ENCODE data around the gene SLC39A3. TPM values are rescaled to one million over a fixed set of nuclear protein-coding genes. Genes with fewer than 3 reads are reported as not detected.

Gene SLC39A3
- polyA plus RNA-seq = 10 to 100 TPM; 10.7 to 39.1 (median 15.1) TPM
- long read RNA-seq, donor 1 = 0 reads
- long read RNA-seq, donor 2, transcript SLC39A3-201 (3 exons, 1,502 nt) = major isoform, 6 of 7 reads
- long read RNA-seq, donor 2, partial matches to known transcripts = 0 of 7 reads
- long read RNA-seq, donor 2, other reads (novel, unspliced or antisense) = 0 of 7 reads
- long read RNA-seq, donor 3, partial matches to known transcripts = 0 of 2 reads
- long read RNA-seq, donor 3, other reads (novel, unspliced or antisense) = 0 of 2 reads
- long read RNA-seq, donor 4 = 0 reads
- long read RNA-seq, donor 5, partial matches to known transcripts = 0 of 1 reads
- long read RNA-seq, donor 5, other reads (novel, unspliced or antisense) = 0 of 1 reads
- long read RNA-seq, donor 6, transcript SLC39A3-201 (3 exons, 1,502 nt) = major isoform, 6 of 8 reads
- long read RNA-seq, donor 6, partial matches to known transcripts = 0 of 8 reads
- long read RNA-seq, donor 6, other reads (novel, unspliced or antisense) = 0 of 8 reads
- long read RNA-seq, donor 7, transcript SLC39A3-201 (3 exons, 1,502 nt) = major isoform, 11 of 13 reads
- long read RNA-seq, donor 7, partial matches to known transcripts = 0 of 13 reads
- long read RNA-seq, donor 7, other reads (novel, unspliced or antisense) = 0 of 13 reads
- long read RNA-seq, donor 8, partial matches to known transcripts = 0 of 1 reads
- long read RNA-seq, donor 8, other reads (novel, unspliced or antisense) = 0 of 1 reads
- long read RNA-seq, donor 9, transcript SLC39A3-201 (3 exons, 1,502 nt) = major isoform, 5 of 5 reads
- long read RNA-seq, donor 9, partial matches to known transcripts = 0 of 5 reads
- long read RNA-seq, donor 9, other reads (novel, unspliced or antisense) = 0 of 5 reads
- long read RNA-seq, donor 10, transcript SLC39A3-201 (3 exons, 1,502 nt) = major isoform, 5 of 6 reads
- long read RNA-seq, donor 10, partial matches to known transcripts = 0 of 6 reads
- long read RNA-seq, donor 10, other reads (novel, unspliced or antisense) = 0 of 6 reads

- no peaks in the 10 kb centered on the region for H3K27me3 ChIP-seq (ENCODE audit: control insufficient read depth in 3 of 3, insufficient read depth in 3 of 3, low read length in 3 of 3)
- H3K9me3 ChIP-seq (ENCODE audit: control insufficient read depth in 2 of 2, insufficient read depth in 1 of 2, low read depth in 1 of 2, low read length in 1 of 2) = peaks cover 0 to 9% of the 10 kb centered on the region in 2 donors
- H3K27ac ChIP-seq (ENCODE audit: low read depth in 1 of 3, low read length in 2 of 3) = no peak within 1 kb of the TSS
- peak within 1 kb of the TSS; percentile 70 to 88 (median 79) for H3K4me3 ChIP-seq (ENCODE audit: low read depth in 1 of 3, low read length in 3 of 3)
- H3K4me1 ChIP-seq (ENCODE audit: control insufficient read depth in 3 of 3, insufficient read depth in 2 of 3, low read depth in 1 of 3, low read length in 2 of 3) = peaks cover 0 to 6% (median 3%) of the 10 kb centered on the region in 3 donors
- no peak for FAIRE-seq
- peaks cover 0 to 23% (median 3%) of the 10 kb centered on the region in 3 donors for H3K36me3 ChIP-seq (ENCODE audit: control insufficient read depth in 3 of 3, insufficient read depth in 2 of 3, low read depth in 1 of 3, low read length in 3 of 3)
- peak; percentile 98 to 99 for DNase-seq
- 0% methylated on average over 39 to 64 of the region's 64 CpGs for WGBS, 3 donors
These were observed at the start of gene SLC39A3 for GRCh38 chr19:2739602-2740313. SLC39A3 (minus strand) TSS chr19:2740017; CDS start chr19:2737257, 2,760 bp downstream.

- DNase-seq (no peak), FAIRE-seq (no peak)
- no peak overlapping the region for H3K4me3 ChIP-seq (ENCODE audit: low read depth in 1 of 3, low read length in 3 of 3)
- H3K27ac ChIP-seq (ENCODE audit: low read depth in 1 of 3, low read length in 2 of 3) = no peak overlapping the region
- H3K4me1 ChIP-seq (ENCODE audit: control insufficient read depth in 3 of 3, insufficient read depth in 2 of 3, low read depth in 1 of 3, low read length in 2 of 3) = peaks cover 0 to 15% (median 2%) of the 10 kb centered on the region in 3 donors
- H3K9me3 ChIP-seq (ENCODE audit: control insufficient read depth in 2 of 2, insufficient read depth in 1 of 2, low read depth in 1 of 2, low read length in 1 of 2) = no peaks in the 10 kb centered on the region
- H3K36me3 ChIP-seq (ENCODE audit: control insufficient read depth in 3 of 3, insufficient read depth in 2 of 3, low read depth in 1 of 3, low read length in 3 of 3) = peaks cover 0 to 46% (median 1%) of the 10 kb centered on the region in 3 donors
- no peaks in the 10 kb centered on the region for H3K27me3 ChIP-seq (ENCODE audit: control insufficient read depth in 3 of 3, insufficient read depth in 3 of 3, low read length in 3 of 3)
- WGBS, 3 donors = 83 to 92% (median 85%) methylated on average over 5 of the region's 5 CpGs
These were observed 48.4 kb upstream of the SLC39A3 start for GRCh38 chr19:2788237-2788636.

GRCh38 chr19:2787115-2787514 is 47.3 kb upstream of the SLC39A3 start:
- no peak for DNase-seq
- Histone ChIP-seq H3K4me1 (ENCODE audit: control insufficient read depth in 3 of 3, insufficient read depth in 2 of 3, low read depth in 1 of 3, low read length in 2 of 3) (peaks cover under 1 to 19% (median 2%) of the 10 kb centered on the region in 3 donors), H3K9me3 (ENCODE audit: control insufficient read depth in 2 of 2, insufficient read depth in 1 of 2, low read depth in 1 of 2, low read length in 1 of 2) (no peaks in the 10 kb centered on the region), H3K27ac (ENCODE audit: low read depth in 1 of 3, low read length in 2 of 3) (no peak overlapping the region), H3K27me3 (ENCODE audit: control insufficient read depth in 3 of 3, insufficient read depth in 3 of 3, low read length in 3 of 3) (no peaks in the 10 kb centered on the region), H3K4me3 (ENCODE audit: low read depth in 1 of 3, low read length in 3 of 3) (no peak overlapping the region), H3K36me3 (ENCODE audit: control insufficient read depth in 3 of 3, insufficient read depth in 2 of 3, low read depth in 1 of 3, low read length in 3 of 3) (peaks cover 0 to 37% (median 1%) of the 10 kb centered on the region in 3 donors)
- WGBS, 3 donors = 86 to 90% (median 89%) methylated on average over 8 of the region's 8 CpGs
- no peak for FAIRE-seq

DNA sequence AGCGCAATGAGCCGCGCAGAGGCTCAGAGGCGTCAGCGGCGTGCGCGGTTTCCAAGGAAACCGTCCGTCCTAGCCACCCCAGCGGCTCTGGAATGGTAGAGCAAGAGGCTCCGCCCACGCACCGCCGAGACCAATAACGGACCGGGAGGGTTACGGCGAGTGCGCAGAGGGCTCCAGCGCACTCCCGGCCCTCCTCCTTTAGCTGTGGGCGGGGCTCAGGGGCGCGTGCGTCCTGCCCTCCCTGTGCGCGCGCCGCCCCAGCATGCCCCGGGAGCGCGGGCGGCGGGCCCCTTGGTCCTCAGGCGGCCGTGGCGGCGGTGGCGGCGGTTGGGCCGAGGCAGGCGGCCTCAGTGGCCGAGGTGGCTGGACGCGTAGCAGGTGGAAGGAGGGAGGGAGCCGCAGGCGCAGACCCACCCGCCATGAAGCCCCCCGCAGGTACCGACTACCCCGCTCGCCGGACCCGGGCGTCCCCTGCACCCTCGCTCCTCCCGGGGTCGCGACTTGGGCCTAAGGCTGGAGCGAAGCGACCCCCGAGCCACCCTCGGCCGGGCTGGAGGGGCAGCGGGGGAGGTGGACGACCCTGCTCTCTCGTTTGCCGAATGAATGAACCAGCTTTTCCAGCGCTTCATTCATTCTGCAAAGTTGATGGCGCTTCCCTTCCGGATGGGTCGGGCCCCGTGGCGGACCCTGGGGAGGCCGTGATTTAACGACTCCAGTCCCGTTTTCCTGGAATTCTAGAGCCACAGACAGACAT is 45.6 kb upstream of the SLC39A3 start, which contains the start of gene THOP1:
THOP1 (plus strand) TSS at position 260 of the 754 bp plus-strand sequence; CDS start at position 420, 160 bp downstream.
- no peak for FAIRE-seq
- Histone ChIP-seq H3K4me1 (ENCODE audit: control insufficient read depth in 3 of 3, insufficient read depth in 2 of 3, low read depth in 1 of 3, low read length in 2 of 3) (peaks cover 2 to 25% (median 16%) of the 10 kb centered on the region in 3 donors), H3K36me3 (ENCODE audit: control insufficient read depth in 3 of 3, insufficient read depth in 2 of 3, low read depth in 1 of 3, low read length in 3 of 3) (peaks cover 0 to 27% (median 0%) of the 10 kb centered on the region in 3 donors), H3K27ac (ENCODE audit: low read depth in 1 of 3, low read length in 2 of 3) (peak within 1 kb of the TSS in 2 of 3 donors; percentile 26 to 63), H3K27me3 (ENCODE audit: control insufficient read depth in 3 of 3, insufficient read depth in 3 of 3, low read length in 3 of 3) (no peaks in the 10 kb centered on the region), H3K4me3 (ENCODE audit: low read depth in 1 of 3, low read length in 3 of 3) (peak within 1 kb of the TSS; percentile 71 to 89 (median 71)), H3K9me3 (ENCODE audit: control insufficient read depth in 2 of 2, insufficient read depth in 1 of 2, low read depth in 1 of 2, low read length in 1 of 2) (no peaks in the 10 kb centered on the region)
- 0% methylated on average over 53 to 78 of the region's 78 CpGs for WGBS, 3 donors
- peak; percentile 99 to 100 for DNase-seq

DNA sequence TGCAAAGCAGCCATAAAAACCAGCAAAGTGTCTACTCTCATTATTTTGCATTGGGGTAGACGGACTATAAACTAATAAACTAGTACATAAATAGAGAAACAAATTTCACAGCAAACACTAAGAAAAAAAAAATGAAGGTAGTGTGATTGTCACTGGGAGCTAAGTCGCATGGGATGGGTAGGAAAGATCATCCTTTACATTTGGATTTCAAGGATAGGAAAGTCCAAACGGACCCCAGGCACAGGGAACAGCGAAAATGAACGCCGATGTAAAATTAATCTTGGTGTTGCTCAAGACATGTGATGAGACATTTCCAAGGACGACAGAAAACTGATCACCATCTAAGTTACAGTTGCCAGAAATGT is 43.9 kb upstream of the SLC39A3 start:
- no peaks in the 10 kb centered on the region for H3K27me3 ChIP-seq (ENCODE audit: control insufficient read depth in 3 of 3, insufficient read depth in 3 of 3, low read length in 3 of 3)
- peak overlapping the region in 2 of 3 donors; percentile 78 to 88 for H3K27ac ChIP-seq (ENCODE audit: low read depth in 1 of 3, low read length in 2 of 3)
- DNase-seq (no peak), FAIRE-seq (no peak)
- H3K4me1 ChIP-seq (ENCODE audit: control insufficient read depth in 3 of 3, insufficient read depth in 2 of 3, low read depth in 1 of 3, low read length in 2 of 3) = peaks cover 2 to 25% (median 16%) of the 10 kb centered on the region in 3 donors
- H3K36me3 ChIP-seq (ENCODE audit: control insufficient read depth in 3 of 3, insufficient read depth in 2 of 3, low read depth in 1 of 3, low read length in 3 of 3) = peaks cover 0 to 28% (median 0%) of the 10 kb centered on the region in 3 donors
- no peak overlapping the region for H3K4me3 ChIP-seq (ENCODE audit: low read depth in 1 of 3, low read length in 3 of 3)
- 77 to 79% (median 78%) methylated on average over 7 of the region's 7 CpGs for WGBS, 3 donors
- H3K9me3 ChIP-seq (ENCODE audit: control insufficient read depth in 2 of 2, insufficient read depth in 1 of 2, low read depth in 1 of 2, low read length in 1 of 2) = no peaks in the 10 kb centered on the region

DNA sequence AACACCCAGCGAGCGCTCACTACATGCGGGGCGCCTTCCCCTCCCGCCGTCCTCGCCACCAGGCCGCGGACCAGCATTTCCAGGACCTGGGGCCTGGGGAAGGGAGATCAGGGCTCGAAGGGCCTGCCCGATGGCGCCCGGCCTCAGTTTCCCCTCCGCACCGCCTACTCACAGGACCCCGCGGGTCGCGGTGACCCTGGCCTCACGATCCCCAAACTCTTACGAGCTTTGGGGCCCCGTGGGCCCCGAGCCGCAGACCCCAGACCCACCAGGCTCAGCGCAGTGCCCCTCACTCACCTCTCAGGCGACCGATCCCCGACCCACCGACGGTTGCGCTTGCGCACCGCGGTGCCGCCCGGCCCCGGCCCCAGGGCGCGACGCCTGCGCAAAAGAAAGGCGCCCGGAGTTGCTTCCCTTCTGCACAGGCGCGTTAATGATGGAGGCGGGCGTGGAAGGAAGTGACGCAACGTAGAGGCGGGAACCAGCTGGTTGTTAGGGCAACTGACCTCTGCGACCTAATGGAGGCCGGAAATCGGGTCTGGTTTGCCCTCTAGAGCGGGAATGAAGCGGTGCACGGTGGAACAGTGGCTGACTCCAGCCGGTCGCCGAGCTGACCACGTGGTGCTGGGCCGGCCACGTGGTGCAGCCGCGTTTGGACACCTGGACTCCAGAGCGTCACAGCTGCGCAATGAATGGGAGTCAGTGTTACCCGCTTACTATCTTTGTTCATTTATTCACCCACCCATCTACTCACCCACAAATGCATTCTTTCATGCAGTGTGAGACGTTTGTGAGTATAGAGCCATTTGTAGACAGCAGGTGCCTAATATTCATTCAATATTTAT is 43.3 kb upstream of the SLC39A3 start, which contains the start of gene SGTA:
SGTA (minus strand) TSS at position 338 of the 845 bp plus-strand sequence. CDS start 14,205 bp downstream, outside the sequence.
- Histone ChIP-seq H3K9me3 (ENCODE audit: control insufficient read depth in 2 of 2, insufficient read depth in 1 of 2, low read depth in 1 of 2, low read length in 1 of 2) (no peaks in the 10 kb centered on the region), H3K36me3 (ENCODE audit: control insufficient read depth in 3 of 3, insufficient read depth in 2 of 3, low read depth in 1 of 3, low read length in 3 of 3) (peaks cover 0 to 27% (median 0%) of the 10 kb centered on the region in 3 donors), H3K27me3 (ENCODE audit: control insufficient read depth in 3 of 3, insufficient read depth in 3 of 3, low read length in 3 of 3) (no peaks in the 10 kb centered on the region), H3K27ac (ENCODE audit: low read depth in 1 of 3, low read length in 2 of 3) (peak within 1 kb of the TSS; percentile 71 to 88 (median 80)), H3K4me1 (ENCODE audit: control insufficient read depth in 3 of 3, insufficient read depth in 2 of 3, low read depth in 1 of 3, low read length in 2 of 3) (peaks cover 2 to 25% (median 16%) of the 10 kb centered on the region in 3 donors), H3K4me3 (ENCODE audit: low read depth in 1 of 3, low read length in 3 of 3) (peak within 1 kb of the TSS; percentile 88 to 99 (median 96))
- 0% methylated on average over 56 to 68 of the region's 68 CpGs for WGBS, 3 donors
- FAIRE-seq (peak; percentile 65), DNase-seq (peak; percentile 99 to 100)
